HCT116 (cell line): ENCODE results near the gene GNG7. TPM values are rescaled to one million over a fixed set of nuclear protein-coding genes. Genes with fewer than 3 reads are reported as not detected.
"Not testable (repeated sequence)": the region's sequence is repeated elsewhere in the genome, so short reads cannot be mapped to it uniquely, and the experiment has no call there.

Experiments
- ATAC-seq: fragments of 200-7000 bp; cut with Tn5 transposase; 2 replicates; pipeline ENCODE4 v1.9.1; 2020; ENCODE audit warnings: mild to moderate bottlenecking, moderate library complexity
- BruUV-seq: library from RNA; stranded (reverse); fragments of 400-500 nt; replicated peaks from 2 replicates; lab custom pipeline; 2021; lab: Mats Ljungman, UMichigan
- CTCF ChIA-PET: fragments of 300-600 bp; sonication (Branson Sonifier 250); formaldehyde crosslinking; loops from one replicate; lab custom pipeline; 2021; ENCODE audit warnings: antibody characterized with exemption; lab: Charles Lee
- POLR2A ChIA-PET: fragments of 300-600, 350-600 bp; sonication (Branson Sonifier 250); formaldehyde crosslinking; loops from one replicate; lab custom pipeline; 2021; ENCODE audit warnings: antibody characterized with exemption; lab: Charles Lee
- RAD21 ChIA-PET, 2 experiments: fragments of 300-600 bp; sonication (Branson Sonifier 250); formaldehyde crosslinking; loops; one replicate each; lab custom pipeline; 2023; ENCODE audit warnings: low total read pairs in 2 of 2; ENCODE audit not compliant: uncharacterized antibody in 2 of 2, unreplicated experiment in 2 of 2, low non-redundant PET in 1 of 2; lab: Charles Lee
- DNase-seq: peaks from one replicate; pipeline ENCODE4 v3.0.0-alpha.2; 2010; ENCODE audit warnings: low read depth, low spot score
- H2AFZ ChIP-seq: fragments of 200-600 bp; shearing (Covaris generic), sonication (generic); 2 replicates; pipeline ENCODE4 v1.6.1; 2017; ENCODE audit warnings: low read depth, mixed run types, mixed read lengths, antibody characterized with exemption, low read length; ENCODE audit not compliant: poor library complexity, severe bottlenecking
- H3K27ac ChIP-seq: 2 replicates; pipeline ENCODE4 v1.5.1; 2012; ENCODE audit warnings: low read depth, low read length
- H3K27me3 ChIP-seq: fragments of 200-600 bp; sonication (generic); 2 replicates; pipeline ENCODE4 v1.6.1; 2016; ENCODE audit warnings: mixed run types, low read length, mixed read lengths; ENCODE audit not compliant: insufficient read depth
- H3K36me3 ChIP-seq, 2 experiments: fragments of 200-500 bp in 1 of 2; fragments of 200-600 bp in 1 of 2; sonication (Bioruptor generic) in 1 of 2; sonication (generic) in 1 of 2; 2 replicates each; pipeline versions ENCODE4 v1.5.1 to v1.6.1; 2014 to 2016; ENCODE audit warnings: low read length in 2 of 2, inconsistent platforms in 1 of 2, mixed read lengths in 1 of 2, mixed run types in 1 of 2; ENCODE audit not compliant: insufficient read depth in 2 of 2, control insufficient read depth in 1 of 2
- H3K4me1 ChIP-seq, 2 experiments: fragments of 200-600 bp in 1 of 2; sonication (generic) in 1 of 2; 2 replicates each; pipeline versions ENCODE4 v1.5.1 to v1.6.1; 2012 to 2017; ENCODE audit warnings: low read length in 2 of 2, inconsistent platforms in 1 of 2, mild to moderate bottlenecking in 1 of 2, mixed read lengths in 1 of 2, mixed run types in 1 of 2, moderate library complexity in 1 of 2; ENCODE audit not compliant: insufficient read depth in 2 of 2, control insufficient read depth in 1 of 2
- H3K4me2 ChIP-seq: fragments of 200-600 bp; sonication (generic); 2 replicates; pipeline ENCODE4 v1.6.1; 2017; ENCODE audit warnings: mixed run types, low read length, mixed read lengths
- H3K4me3 ChIP-seq, 2 experiments: fragments of 200-600 bp in 1 of 2; sonication (generic) in 1 of 2; replicated peaks in 1 of 2; 2 replicates each; pipeline ENCODE4 v1.5.1; 2011 to 2016; ENCODE audit warnings: low read length in 2 of 2, control low read depth in 1 of 2, low read depth in 1 of 2, mild to moderate bottlenecking in 1 of 2, mixed read lengths in 1 of 2, mixed run types in 1 of 2
- H3K79me2 ChIP-seq: fragments of 200-600 bp; sonication (generic); 2 replicates; pipeline ENCODE4 v1.6.1; 2017; ENCODE audit warnings: mild to moderate bottlenecking, mixed run types, low read length, moderate library complexity, mixed read lengths; ENCODE audit not compliant: insufficient read depth
- H3K9ac ChIP-seq: fragments of 200-600 bp; sonication (generic); 2 replicates; pipeline ENCODE4 v1.6.1; 2016; ENCODE audit warnings: low read length, mixed read lengths
- H3K9me2 ChIP-seq: fragments of 200-600 bp; sonication (generic), shearing (Covaris generic); 2 replicates; pipeline ENCODE4 v1.6.1; 2017; ENCODE audit warnings: mixed run types, mild to moderate bottlenecking, moderate library complexity; ENCODE audit not compliant: insufficient read depth
- H3K9me3 ChIP-seq, 2 experiments: fragments of 200-500 bp in 1 of 2; fragments of 200-600 bp in 1 of 2; sonication (Bioruptor generic) in 1 of 2; sonication (generic) in 1 of 2; 2 replicates each; pipeline ENCODE4 v1.6.1; 2014 to 2017; ENCODE audit warnings: low read length in 2 of 2, mixed read lengths in 2 of 2, inconsistent platforms in 1 of 2, low read depth in 1 of 2, mild to moderate bottlenecking in 1 of 2, mixed run types in 1 of 2, moderate library complexity in 1 of 2; ENCODE audit not compliant: control insufficient read depth in 1 of 2, insufficient read depth in 1 of 2
- H4K20me1 ChIP-seq: fragments of 200-600 bp; sonication (generic), shearing (Covaris generic); 2 replicates; pipeline ENCODE4 v1.6.1; 2017; ENCODE audit warnings: mixed run types, mild to moderate bottlenecking, moderate library complexity; ENCODE audit not compliant: insufficient read depth
- CBX3 ChIP-seq: IDR thresholded peaks from 2 replicates; pipeline ENCODE4 v1.6.1; 2012; ENCODE audit warnings: low read depth
- CEBPB ChIP-seq: IDR thresholded peaks from 2 replicates; pipeline ENCODE4 v1.6.1; 2012; ENCODE audit warnings: low read depth
- EZH2 ChIP-seq: fragments of 200-600 bp; sonication (generic); IDR thresholded peaks from 2 replicates; pipeline ENCODE4 v1.6.1; 2017; ENCODE audit warnings: antibody characterized with exemption, mixed run types
- MAX ChIP-seq: IDR thresholded peaks from 2 replicates; pipeline ENCODE4 v1.6.1; 2012
- POLR2AphosphoS5 ChIP-seq: IDR thresholded peaks from 2 replicates; pipeline ENCODE4 v1.6.1; 2011; ENCODE audit warnings: mild to moderate bottlenecking, low read depth, low read length, moderate library complexity
- SIN3A ChIP-seq: IDR thresholded peaks from 2 replicates; pipeline ENCODE4 v1.6.1; 2012; ENCODE audit warnings: low read depth
- TCF7L2 ChIP-seq: IDR thresholded peaks from 2 replicates; pipeline ENCODE4 v1.7.0; 2011; ENCODE audit warnings: borderline replicate concordance, inconsistent platforms; ENCODE audit not compliant: insufficient read depth, insufficient read length; ENCODE audit errors: extremely low read depth
- YY1 ChIP-seq: IDR thresholded peaks from 2 replicates; pipeline ENCODE4 v1.6.1; 2011; ENCODE audit warnings: low read length, low read depth, moderate library complexity, mild to moderate bottlenecking; ENCODE audit not compliant: insufficient replicate concordance; ENCODE audit errors: extremely low read depth
- intact Hi-C: fragments of 100-400 bp; cut with micrococcal nuclease; formaldehyde crosslinking; loops from 2 replicates; pipeline ENCODE4 v1.10.0; 2022
- total RNA-seq: library from RNA; stranded (reverse); gene quantifications from one replicate; pipeline ENCODE4 v1.2.1, GENCODE V29; 2021; ENCODE audit not compliant: unreplicated experiment

The GNG7 gene
- total RNA-seq, 1 experiment from 2014 or later, result 11.3 TPM

DNA sequence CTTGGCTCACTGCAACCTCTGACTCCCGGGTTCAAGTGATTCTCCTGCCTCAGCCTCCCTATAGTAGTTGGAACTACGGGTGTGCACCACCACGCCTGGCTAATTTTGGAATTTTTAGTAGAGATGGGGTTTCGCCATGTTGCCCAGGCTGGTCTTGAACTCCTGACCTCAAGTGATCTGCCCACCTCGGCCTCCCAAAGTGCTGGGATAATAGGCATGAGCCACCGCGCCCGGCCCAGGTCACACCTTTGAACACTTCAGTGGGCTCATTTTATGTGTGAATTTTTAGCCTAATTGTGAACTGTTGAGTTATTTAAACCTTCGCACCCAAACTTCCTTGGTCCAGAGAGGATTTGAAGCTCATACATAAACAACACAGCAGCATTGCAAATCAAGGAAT is 138.9 kb downstream of the GNG7 start:
- ATAC-seq, BruUV-seq, intact Hi-C loops, RAD21 ChIA-PET, H2AFZ ChIP-seq, DNase-seq, H3K4me3 ChIP-seq, H3K4me2 ChIP-seq, H3K27ac ChIP-seq, H3K9ac ChIP-seq, H3K36me3 ChIP-seq, H3K4me1 ChIP-seq, H3K79me2 ChIP-seq, H4K20me1 ChIP-seq, H3K9me3 ChIP-seq, H3K27me3 ChIP-seq, H3K9me2 ChIP-seq: not testable (repeated sequence)
- ChIA-PET POLR2A (interaction anchor here (0.7 kb wide), 1 partner anchor 11 kb away, joined by 6 read pairs; no protein-coding TSS in a partner anchor), CTCF (interaction anchor here (0.6 kb wide), 1 partner anchor 566 kb away, joined by 4 read pairs; no protein-coding TSS in a partner anchor)

- no peak overlapping the region for H3K4me2 ChIP-seq
- RAD21 ChIA-PET, result no interaction called here
- H3K9me2 ChIP-seq, result no peaks in the 10 kb centered on the region
- H3K4me1 ChIP-seq, result no peaks in the 10 kb centered on the region
- H3K36me3 ChIP-seq, result no peaks in the 10 kb centered on the region
- TF ChIP-seq TCF7L2 (no peak), SIN3A (no peak), EZH2 (no peak), CEBPB (no peak), POLR2AphosphoS5 (no peak), CBX3 (no peak), MAX (no peak), YY1 (no peak)
- TF ChIP-seq, all 23 proteins: peak for 0
- H3K27ac ChIP-seq, result no peak overlapping the region
- no peak overlapping the region for H3K4me3 ChIP-seq
- DNase-seq, result no peak
- no peaks in the 10 kb centered on the region for H4K20me1 ChIP-seq
- CTCF ChIA-PET, result no interaction called here
- intact Hi-C loops, result no loop called here
- H3K79me2 ChIP-seq, result no peaks in the 10 kb centered on the region
- no peak for ATAC-seq
- no TSS peak for BruUV-seq
- POLR2A ChIA-PET, result no interaction called here
- no peak overlapping the region for H2AFZ ChIP-seq
- H3K9ac ChIP-seq, result no peak overlapping the region
- no peaks in the 10 kb centered on the region for H3K9me3 ChIP-seq
- no peaks in the 10 kb centered on the region for H3K27me3 ChIP-seq
These were observed 140.6 kb downstream of the GNG7 start for GRCh38 chr19:2561895-2562294.
